UCSD-AML1 (cell line): ENCODE results near the gene ARHGAP15.

Experiments
- DNase-seq: peaks from one replicate; lab custom pipeline; 2025; ENCODE audit not compliant: unreplicated experiment; lab: John Stamatoyannopoulos, UW

The ARHGAP15 gene

DNA sequence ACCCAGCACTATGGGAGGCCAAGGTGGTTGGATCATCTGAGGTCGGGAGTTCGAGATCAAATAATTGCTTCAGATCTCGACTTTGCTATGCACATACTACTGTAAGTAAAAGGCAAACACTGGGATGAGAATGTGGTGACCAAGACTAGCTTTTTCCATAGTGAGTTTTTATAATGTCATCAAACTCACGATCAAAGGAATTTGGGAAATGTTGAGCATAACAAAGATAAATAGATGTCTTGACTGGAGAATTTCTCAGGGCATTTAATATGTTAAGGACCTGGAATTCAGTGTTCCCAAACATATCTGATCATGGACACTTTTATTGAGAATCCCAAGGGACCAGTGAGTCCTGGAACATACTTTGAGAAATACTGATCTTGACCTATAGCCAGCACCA, 205.6 kb downstream of the ARHGAP15 start:
- DNase-seq = no peak

DNA sequence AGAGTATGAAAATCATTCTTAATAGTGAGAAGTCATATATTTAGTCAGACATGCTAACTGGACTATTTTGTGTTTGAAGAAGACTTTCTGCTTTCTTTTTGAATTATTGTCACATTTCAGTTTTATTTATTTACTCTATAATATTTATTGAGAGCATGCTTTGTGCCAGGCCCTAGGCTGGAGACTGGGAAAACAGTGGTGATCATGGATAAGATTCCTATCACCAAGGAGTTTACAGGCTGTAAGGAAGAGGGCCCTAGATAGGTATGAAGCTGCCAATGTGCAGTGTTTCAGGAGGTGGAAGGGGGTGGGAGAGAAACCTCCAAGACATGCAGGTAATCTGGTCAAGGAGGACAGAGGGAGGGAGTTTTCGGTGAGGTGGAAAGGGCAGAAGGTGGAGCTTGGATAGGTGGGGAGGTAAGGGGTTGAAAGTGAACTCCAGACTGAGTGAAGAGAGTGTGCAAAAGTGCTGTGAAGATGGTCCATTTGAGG, 207.5 kb downstream of the ARHGAP15 start:
- no peak for DNase-seq

DNA sequence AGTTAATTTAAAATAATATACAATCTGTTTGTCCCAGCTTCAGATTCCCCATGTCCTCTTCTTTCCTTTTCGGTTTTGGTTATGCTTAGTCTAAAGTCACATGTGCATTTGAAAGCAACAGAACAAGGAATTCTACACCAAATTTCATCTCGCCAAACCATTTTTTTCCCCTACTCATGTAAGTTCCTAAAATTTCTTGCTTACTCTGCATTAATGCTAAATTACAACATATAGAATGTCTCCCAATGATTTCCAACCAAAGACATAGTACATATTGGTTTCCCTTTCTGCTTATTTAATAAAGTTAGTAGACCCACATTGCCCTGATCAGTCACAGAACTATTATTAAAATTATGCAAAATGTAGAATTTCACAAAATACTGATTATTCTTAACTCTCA, 212.3 kb downstream of the ARHGAP15 start:
- DNase-seq = no peak

DNA sequence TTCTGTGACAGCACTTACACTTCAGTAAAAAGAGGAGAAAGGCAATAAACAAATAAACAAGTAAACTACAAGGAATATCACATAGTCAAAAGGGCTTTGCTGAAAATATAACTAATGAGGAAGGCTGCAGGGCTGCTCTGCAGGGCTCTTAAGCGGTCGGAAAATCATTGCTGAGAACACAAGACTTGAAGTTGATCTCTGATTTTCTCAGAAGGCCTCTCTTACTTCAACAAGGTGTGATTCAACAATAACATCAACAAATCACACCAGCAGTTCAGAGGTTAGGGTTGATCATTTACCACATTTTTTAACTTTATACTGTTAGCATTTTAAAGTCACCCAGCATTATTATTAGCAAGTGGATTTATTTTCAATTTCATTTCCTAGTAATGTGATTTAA, 215.6 kb downstream of the ARHGAP15 start:
- DNase-seq = no peak

DNA sequence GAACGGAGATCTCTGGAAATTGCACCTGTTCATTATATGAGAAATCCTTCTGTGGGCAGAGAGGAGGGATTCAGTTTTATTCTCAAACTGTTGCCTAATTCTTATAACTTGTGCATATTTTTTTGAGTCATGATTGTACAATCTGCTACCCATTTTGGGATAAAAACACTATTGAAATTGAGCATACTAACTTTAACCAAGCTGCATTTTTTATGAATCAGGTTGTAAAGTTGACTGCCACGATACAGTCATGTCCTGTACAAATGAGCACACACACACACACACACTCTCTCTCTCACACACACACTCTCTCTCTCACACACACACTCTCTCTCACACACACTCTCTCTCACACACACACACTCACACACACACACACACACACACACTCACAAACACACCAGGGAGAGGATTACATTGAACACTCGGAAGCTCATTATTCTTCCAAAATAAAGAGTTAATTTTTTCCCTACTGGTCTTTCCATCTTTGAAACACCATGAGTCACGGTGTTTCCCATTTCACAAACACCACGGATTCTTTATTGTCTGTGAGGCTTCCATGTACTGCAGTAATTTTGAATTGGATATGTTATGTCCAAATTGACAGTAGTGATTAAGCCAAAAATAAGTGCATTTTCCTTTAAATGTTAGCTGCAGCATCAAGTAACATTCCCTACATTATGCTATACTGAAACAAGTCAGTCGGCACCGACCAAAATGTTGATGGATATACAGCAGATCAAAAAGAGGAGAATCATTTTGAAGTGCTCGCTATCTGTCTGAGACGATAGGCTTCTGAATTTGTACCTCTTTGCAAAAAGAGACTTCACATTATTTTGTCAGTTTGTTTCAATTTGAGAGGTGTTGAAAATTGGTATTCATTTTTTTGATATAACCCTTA, 216.9 kb downstream of the ARHGAP15 start:
- DNase-seq = no peak

DNA sequence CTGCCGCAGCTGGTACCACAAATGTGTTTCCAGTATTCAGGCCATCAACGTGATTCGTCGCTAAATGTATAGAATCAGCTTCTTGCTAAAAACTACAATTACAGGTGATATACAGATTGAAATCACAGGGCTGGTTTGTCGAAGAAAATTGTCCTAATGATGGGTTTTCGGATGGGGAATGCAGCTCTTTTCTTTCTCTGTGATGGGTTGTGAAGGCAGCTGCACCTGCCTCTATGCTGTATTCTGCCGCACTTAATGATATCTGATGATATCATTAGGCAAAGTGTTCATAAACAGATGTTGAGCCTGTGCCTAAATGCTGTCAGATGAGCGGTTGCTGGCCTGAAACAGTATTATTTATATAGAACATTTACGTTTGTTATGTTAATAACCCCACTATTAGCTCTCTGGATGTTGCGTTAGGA, 218.1 kb downstream of the ARHGAP15 start:
- no peak for DNase-seq

DNA sequence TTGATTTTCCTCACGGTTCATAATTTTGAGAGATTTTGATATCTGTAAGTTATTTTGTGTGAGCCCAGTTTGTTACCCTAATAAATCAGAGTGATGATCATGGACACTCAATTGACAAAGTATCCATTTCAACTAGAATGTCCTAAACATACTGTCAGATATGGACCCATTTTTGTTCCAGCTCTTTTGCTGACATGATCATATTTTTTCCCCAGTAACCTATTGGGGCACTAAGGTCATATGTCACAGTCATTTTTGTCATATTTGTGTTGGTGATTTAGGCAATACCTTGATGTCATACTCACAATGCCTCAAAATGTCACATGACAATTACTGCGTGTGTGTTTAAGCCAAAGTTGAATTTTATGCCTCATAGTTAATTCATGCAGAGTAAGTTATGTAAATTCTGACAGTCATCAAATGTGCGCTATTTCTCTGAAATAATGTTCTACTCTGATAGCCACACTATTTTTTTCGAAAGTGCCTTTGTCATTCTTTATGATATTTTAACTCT, 218.7 kb downstream of the ARHGAP15 start:
- no peak for DNase-seq

DNA sequence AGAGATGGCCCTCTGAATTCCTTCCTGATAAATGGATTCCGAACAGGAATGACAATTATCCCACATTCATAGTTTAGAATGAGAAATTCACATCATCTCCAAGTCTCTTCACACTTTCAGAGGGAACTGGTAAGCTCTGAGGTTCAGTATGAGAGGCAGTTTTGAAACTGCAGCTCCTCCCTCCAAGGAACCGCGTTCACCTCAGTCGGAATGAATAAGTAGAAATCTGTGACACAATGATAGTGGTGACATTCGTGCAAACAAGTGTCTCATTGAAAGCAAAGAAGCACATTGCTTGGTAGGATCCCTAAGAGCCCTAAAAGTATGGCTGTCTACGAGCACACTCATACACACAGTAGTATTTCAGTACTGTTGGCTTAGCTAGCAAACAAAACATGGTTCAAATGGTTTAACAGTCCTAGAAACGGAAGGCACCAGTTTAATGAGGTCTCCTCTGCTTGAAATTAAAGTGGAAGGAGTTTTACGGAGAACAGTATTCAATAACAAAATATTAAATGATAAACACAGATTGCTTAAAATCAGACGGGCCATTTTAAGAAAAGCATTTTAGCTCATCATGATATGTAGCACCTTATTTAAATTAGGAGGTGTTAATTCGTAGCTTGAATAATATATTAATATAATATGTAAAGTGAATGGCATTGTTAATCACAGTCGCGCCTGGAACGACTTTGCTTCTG, 225.0 kb downstream of the ARHGAP15 start:
- DNase-seq = no peak

DNA sequence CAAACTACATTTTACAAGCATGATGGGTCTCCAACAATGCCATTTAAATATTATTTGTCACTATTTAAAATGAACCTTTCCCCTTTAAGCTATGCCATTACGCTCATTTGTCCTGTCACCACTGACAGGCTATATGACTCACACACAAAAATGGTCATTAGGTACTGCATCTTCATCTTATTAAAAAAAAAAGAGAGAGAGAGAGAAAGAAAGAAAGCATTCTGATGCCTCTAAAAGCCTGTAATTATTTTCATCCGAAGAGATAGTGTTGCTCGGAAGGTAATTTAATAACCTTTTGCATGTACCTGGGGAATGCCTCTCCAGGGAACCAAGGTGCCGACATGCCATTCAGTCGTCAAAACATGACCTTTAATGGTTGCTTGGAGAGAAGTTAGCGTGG, 226.7 kb downstream of the ARHGAP15 start:
- no peak for DNase-seq

DNA sequence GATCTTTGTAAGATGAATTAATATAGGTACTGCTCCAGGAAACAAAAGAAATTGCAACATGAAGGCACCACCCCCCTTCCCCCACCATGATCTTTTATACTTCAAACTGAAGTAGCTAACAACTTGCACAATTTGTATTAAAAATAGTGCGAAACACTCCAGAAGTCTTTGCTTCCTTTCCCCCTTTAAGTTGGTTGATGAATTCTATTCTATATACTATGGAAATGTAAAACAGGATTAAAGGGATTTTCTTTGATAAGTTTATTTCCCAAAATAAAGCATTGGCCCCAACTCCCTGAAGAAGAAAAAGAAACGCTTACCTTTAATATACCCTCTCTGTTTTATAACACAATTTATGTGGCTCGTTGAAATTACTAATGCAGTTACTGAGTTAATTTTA, 227.1 kb downstream of the ARHGAP15 start:
- DNase-seq = no peak

DNA sequence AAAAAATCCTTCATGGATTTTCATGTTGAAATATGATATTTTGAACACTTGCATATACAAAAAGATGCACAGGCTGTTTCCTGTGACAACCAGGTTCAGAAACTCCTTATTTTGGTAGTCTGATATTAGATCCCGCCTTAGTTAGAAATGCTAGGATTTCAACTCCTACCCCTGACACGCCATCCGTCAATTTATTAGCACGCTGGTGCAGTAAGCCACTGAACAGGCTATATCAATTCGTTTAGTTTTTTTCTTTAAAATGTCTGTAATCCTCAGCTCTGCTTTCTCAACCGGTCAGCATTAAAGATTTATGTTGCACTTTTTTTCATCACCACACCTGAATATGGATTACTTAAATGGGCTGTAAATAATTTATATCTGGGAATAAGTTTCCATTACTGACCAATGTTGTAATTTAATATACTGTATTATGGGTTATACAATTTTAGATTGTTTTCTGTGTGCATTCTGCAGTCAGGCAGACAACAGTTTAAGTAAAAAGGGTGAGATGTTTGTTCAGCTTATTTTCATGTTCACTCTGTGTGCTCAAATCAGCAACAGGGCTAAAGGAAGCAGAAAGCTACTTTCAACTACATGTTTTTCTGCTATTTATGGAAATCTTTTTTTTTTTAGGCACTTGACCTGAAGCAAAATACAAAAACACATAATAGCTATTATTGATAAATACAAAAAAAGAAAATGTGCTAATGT, 227.7 kb downstream of the ARHGAP15 start:
- no peak for DNase-seq

DNA sequence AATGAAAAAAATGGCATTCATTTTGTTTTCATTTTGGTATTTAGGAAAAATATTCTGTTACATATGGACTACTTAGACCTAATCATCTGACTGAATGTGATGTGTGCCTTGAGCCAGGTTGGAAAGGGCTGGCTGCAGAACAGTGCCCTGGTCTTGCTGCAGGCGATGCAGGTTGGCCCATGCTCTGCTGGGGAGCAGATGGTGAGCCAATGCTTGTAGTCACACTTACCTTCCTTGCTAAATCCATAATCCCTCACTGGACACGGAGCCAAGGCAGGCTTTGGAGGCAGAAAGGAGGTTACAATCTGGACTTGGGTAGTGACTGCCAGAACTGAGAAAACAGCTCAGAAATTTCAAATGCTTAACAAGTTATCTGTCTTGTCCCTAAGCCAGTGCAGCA, 228.7 kb downstream of the ARHGAP15 start:
- DNase-seq = no peak

DNA sequence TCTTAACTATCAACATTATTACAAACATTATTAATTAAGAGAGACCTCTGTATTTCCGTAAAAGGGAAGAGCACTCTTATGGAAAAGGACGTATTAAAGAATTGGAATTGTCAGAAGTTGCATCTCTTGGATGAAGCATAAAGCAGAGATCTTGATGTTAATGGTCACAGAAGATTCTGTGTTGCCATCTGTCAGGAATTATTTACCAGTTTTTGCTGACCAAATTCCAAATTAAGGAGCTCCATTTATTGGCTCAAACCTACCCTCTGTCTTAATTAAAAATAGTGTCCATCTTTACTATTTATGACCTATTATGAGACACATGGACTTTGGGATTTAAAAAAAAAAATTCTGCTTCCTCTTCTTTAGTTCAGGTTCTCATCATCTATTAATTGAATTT, 232.1 kb downstream of the ARHGAP15 start:
- DNase-seq = no peak

DNA sequence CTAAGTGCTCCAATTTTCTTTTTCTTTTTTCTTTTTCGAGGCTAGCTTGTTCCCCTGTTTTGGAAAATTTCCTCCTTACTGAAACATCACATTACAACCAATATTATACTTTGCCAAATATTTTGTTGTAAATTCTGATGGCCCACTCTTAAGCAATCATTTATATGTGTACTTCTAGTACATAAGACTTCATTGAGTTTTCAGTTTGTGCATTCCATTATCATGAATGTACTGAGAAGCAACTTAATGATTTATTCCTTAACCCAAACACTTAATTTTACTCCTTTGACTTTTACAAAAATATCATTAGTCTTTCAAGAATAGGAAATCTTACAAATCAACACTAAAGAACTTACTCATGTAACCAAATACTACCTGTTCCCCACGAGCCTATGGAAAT, 242.4 kb downstream of the ARHGAP15 start:
- no peak for DNase-seq

DNA sequence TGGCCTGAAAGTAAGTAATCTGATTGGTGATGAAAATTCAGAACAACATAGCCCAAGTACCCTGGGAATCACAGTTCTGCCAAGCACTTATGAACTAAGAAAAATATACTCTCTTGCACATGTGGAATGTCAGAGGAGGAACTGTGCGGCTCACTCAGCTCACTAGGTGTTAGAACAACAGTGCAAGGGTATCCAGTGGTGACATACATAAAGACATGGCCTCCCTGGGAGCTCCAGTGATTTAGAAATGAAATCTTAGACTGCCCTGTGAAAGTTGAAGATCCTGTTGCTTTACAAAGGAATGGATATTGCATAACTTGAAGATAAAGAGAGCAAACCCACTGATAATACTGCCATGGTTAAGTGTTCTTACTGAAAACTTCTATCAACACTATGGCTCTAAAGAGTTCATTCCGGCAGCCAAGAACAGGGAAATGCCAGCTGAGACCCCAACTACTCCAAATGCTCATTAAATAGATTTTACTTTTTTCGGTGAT, 246.2 kb downstream of the ARHGAP15 start:
- no peak for DNase-seq

DNA sequence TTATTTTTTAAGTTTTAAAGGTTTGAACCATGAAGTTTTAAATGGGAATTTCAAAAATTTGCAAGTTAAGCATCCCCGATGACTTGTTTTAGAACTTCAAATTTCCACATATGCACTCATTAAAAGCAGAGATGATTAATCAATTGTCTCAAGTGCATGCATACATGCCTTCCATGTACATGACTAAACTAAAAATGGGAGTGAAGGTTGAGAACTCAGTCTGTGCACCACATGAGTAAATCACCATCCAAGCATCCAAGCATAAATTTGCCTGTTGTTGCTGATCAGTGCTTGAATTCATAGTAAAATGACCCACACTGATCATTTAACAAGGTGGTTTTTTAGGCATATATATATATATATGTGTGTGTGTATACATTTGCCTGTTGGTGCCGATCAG, 249.8 kb downstream of the ARHGAP15 start:
- no peak for DNase-seq

DNA sequence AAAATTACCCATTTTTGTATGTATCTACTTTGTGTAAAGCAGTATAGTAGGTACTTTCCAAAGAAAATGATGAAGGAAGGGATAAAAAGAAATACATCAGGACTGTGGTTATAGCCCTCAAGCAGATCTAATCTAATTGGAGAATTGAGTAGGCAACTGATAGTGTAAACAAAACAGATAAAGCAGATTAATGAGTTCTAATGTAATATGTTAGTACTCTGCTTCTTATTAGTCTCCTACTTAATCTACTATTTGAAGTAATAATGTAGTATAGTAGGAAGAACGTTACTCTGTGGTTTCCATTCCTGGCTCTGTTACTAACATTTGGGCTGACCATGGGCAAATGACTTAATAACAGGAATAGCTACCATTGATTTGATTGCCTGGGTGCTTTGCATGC, 250.7 kb downstream of the ARHGAP15 start:
- DNase-seq = no peak

DNA sequence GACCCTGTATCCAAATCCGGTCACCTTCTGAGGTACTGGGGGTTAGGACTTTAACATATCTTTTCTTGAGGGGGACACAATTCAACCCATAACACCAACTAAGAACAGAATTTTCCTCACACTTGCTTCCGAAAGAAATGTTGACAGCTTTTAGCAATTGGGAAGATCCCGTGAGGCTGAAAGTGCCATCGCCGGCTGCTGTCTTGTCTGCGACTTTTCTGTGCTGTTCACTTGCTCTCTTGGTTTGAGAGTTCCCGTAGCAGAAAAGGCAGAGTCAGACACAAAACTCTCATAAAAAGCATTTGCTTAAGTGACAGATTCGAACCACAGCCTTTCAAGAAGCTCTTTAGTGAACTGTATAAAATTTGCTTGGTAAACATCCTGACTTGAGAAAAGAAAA, 253.4 kb downstream of the ARHGAP15 start:
- DNase-seq = no peak

DNA sequence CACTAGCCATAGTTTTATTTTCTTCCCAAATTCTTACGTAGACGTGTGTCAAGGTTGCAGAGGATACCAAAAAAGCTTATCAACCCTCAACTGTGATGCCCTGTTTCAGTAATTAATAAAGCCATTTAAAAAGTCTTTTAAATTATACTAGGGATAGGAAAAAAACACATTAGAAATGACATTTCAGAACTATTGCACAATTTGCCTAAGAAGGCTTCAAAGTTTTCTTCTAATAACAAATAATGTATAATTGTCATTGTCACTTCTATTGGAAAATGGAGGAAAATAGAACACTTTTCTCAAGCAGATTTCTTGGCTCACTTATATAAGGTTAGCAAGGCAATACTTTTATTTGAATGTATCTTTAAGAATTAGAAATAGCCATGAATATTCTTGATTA, 253.8 kb downstream of the ARHGAP15 start:
- DNase-seq = no peak

DNA sequence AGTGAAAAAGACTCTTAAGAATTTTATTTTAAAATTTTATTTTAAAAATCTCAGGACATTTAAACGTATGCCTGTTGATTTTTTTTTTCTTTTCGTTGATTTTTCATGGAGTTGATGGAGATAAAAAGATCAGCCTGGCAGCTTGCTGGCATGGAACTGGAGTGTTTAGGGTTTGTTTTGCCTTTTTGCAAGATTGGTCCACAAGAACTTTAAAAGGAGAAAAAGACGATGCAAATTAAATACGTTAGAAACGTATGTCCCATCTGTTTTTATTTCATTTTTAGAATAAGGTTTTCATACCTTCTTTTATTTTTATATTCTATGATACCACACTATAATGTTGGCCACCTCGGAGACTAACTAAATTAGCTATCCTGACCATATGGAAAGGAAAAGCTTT, 254.9 kb downstream of the ARHGAP15 start:
- no peak for DNase-seq

DNA sequence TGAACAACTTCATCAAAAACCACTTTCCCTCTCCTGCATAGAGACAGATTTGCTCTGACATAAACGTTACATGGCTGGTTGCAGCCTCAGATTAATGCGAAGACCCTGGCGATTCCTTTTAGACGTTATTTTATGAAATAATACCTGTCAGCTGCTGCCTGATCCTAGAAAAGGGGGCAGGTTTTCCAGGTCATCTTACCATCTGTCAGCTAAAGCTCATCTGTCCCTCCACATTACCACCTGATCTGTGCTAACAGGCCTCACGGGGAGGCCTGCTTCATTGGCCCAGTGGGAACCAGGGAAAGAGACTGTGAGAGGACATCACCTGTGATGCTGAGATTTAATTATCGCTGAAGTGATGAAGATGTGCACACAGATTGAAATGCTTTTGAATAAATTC, 261.0 kb downstream of the ARHGAP15 start:
- DNase-seq = no peak
